Central memory CD8-positive, alpha-beta T cell (primary cell): ENCODE data around the gene OR12D3.

Source experiments
- ATAC-seq: fragments of 150-1000 bp; cut with Tn5 transposase; replicated peaks from 2 replicates; pipeline ENCODE4 v1.10.0; 2022; ENCODE audit warnings: mild to moderate bottlenecking, moderate FRiP score, moderate number of reproducible peaks; ENCODE audit not compliant: poor library complexity, severe bottlenecking; ENCODE audit errors: extremely low read depth
- DNase-seq, 2 donors: peaks; one replicate each; pipeline ENCODE4 v3.0.0; 2021; ENCODE audit warnings: low spot score in 2 of 2
- H3K27ac Mint-ChIP-seq: one replicate; pipeline ENCODE4 v1.8.0; 2022; ENCODE audit warnings: low read depth, mild to moderate bottlenecking, moderate library complexity, mixed read lengths
- H3K27me3 Mint-ChIP-seq: one replicate; pipeline ENCODE4 v1.8.0; 2022; ENCODE audit warnings: mixed read lengths
- H3K36me3 Mint-ChIP-seq: one replicate; pipeline ENCODE4 v1.8.0; 2022; ENCODE audit warnings: mild to moderate bottlenecking, moderate library complexity, mixed read lengths; ENCODE audit not compliant: insufficient read depth
- H3K4me1 Mint-ChIP-seq: one replicate; pipeline ENCODE4 v1.8.0; 2022; ENCODE audit warnings: mixed read lengths
- H3K4me3 Mint-ChIP-seq: one replicate; pipeline ENCODE4 v1.8.0; 2022; ENCODE audit warnings: mild to moderate bottlenecking, moderate library complexity, mixed read lengths
- H3K9me3 Mint-ChIP-seq: one replicate; pipeline ENCODE4 v1.8.0; 2022; ENCODE audit warnings: mixed read lengths

OR12D3 gene

GRCh38 chr6:29375191-29375590, at the start of gene OR12D3:
Gene OR12D3, minus strand, starts transcription at chr6:29375291. Its CDS starts 4 bp downstream, at chr6:29375287.
- H3K9me3 Mint-ChIP-seq = no peaks in the 10 kb centered on the region
- ATAC-seq (no peak), DNase-seq (no peak)
- H3K27me3 Mint-ChIP-seq = peaks cover 59% of the 10 kb centered on the region
- H3K4me3 Mint-ChIP-seq = no peak within 1 kb of the TSS
- H3K27ac Mint-ChIP-seq = no peak within 1 kb of the TSS
- H3K36me3 Mint-ChIP-seq = no peaks in the 10 kb centered on the region
- no peaks in the 10 kb centered on the region for H3K4me1 Mint-ChIP-seq

GRCh38 chr6:29424575-29424974, 49.5 kb upstream of the OR12D3 start:
- no peak for ATAC-seq

GRCh38 chr6:29424168-29424567, 49.1 kb upstream of the OR12D3 start:
- H3K4me1 Mint-ChIP-seq = no peaks in the 10 kb centered on the region
- H3K9me3 Mint-ChIP-seq = no peaks in the 10 kb centered on the region
- H3K36me3 Mint-ChIP-seq = peaks cover 1% of the 10 kb centered on the region
- ATAC-seq (no peak), DNase-seq (no peak)
- H3K27ac Mint-ChIP-seq = no peak overlapping the region
- peaks cover 78% of the 10 kb centered on the region for H3K27me3 Mint-ChIP-seq
- no peak overlapping the region for H3K4me3 Mint-ChIP-seq

More at GRCh38 chr6:29424575-29424974, 49.5 kb upstream of the OR12D3 start:
- peaks cover 76% of the 10 kb centered on the region for H3K27me3 Mint-ChIP-seq
- peaks cover 1% of the 10 kb centered on the region for H3K36me3 Mint-ChIP-seq
- H3K4me3 Mint-ChIP-seq = no peak overlapping the region
- H3K27ac Mint-ChIP-seq = no peak overlapping the region
- DNase-seq = no peak
- H3K9me3 Mint-ChIP-seq = no peaks in the 10 kb centered on the region
- no peaks in the 10 kb centered on the region for H3K4me1 Mint-ChIP-seq

DNA sequence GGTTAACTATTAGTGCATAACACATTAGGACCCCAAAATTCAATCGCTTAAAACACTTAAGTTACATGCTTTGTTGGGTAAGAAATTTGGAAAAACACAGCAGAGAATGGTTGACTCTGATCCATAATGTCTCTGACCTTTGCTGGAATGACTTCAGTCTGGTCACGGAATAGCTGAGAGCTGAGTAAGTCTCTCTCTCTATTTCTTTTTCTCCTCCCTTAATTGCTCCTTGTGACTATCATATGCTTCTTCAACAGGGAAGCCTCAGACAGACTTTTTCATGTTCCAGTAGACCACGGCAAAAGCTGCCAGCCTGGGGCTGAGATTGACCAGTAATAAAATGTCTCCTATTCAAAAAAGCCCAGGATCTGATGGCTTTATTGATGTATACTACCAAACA, 44.4 kb upstream of the OR12D3 start:
- no peaks in the 10 kb centered on the region for H3K9me3 Mint-ChIP-seq
- peaks cover 1% of the 10 kb centered on the region for H3K36me3 Mint-ChIP-seq
- no peak for DNase-seq
- ATAC-seq = no peak
- no peaks in the 10 kb centered on the region for H3K4me1 Mint-ChIP-seq
- no peak overlapping the region for H3K4me3 Mint-ChIP-seq
- H3K27ac Mint-ChIP-seq = no peak overlapping the region
- H3K27me3 Mint-ChIP-seq = peaks cover 73% of the 10 kb centered on the region

- DNase-seq (no peak), ATAC-seq (no peak)
- Mint-ChIP-seq H3K36me3 (no peaks in the 10 kb centered on the region), H3K4me3 (no peak within 1 kb of the TSS), H3K27me3 (peaks cover 71% of the 10 kb centered on the region), H3K9me3 (peaks cover 11% of the 10 kb centered on the region), H3K27ac (no peak within 1 kb of the TSS), H3K4me1 (no peaks in the 10 kb centered on the region)
These were observed 39.5 kb upstream of the OR12D3 start, which contains the start of gene OR12D1 for GRCh38 chr6:29414588-29414987. Gene OR12D1, plus strand, starts transcription at chr6:29414928.

DNA sequence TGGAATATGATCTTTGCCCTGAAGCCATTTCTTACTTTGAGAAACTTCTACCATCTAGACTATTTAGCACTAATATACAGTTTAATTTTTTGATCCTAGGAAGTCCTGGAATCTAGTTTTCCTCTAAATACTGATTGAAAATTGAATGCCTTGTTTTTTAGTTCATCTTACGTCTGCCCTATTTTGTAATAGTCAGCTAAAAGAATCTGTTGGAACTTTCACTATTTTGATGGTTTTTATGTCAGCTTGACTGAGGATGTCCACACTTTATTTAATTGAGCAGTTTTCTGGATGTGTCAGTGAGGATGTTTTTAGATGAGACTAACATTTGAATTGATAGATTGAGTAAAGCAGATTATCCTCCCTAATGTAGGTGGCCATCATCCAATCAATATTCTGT, 28.7 kb upstream of the OR12D3 start:
- H3K9me3 Mint-ChIP-seq = peaks cover 13% of the 10 kb centered on the region
- H3K27me3 Mint-ChIP-seq = peaks cover 78% of the 10 kb centered on the region
- no peaks in the 10 kb centered on the region for H3K4me1 Mint-ChIP-seq
- ATAC-seq (no peak), DNase-seq (no peak)
- no peak overlapping the region for H3K27ac Mint-ChIP-seq
- no peaks in the 10 kb centered on the region for H3K36me3 Mint-ChIP-seq
- no peak overlapping the region for H3K4me3 Mint-ChIP-seq

- ATAC-seq (no peak), DNase-seq (no peak)
- H3K27me3 Mint-ChIP-seq = peaks cover 78% of the 10 kb centered on the region
- no peak overlapping the region for H3K27ac Mint-ChIP-seq
- no peaks in the 10 kb centered on the region for H3K4me1 Mint-ChIP-seq
- no peak overlapping the region for H3K4me3 Mint-ChIP-seq
- H3K36me3 Mint-ChIP-seq = no peaks in the 10 kb centered on the region
- H3K9me3 Mint-ChIP-seq = no peaks in the 10 kb centered on the region
These were observed 24.4 kb upstream of the OR12D3 start for GRCh38 chr6:29399525-29399924.

GRCh38 chr6:29395331-29395730, 20.2 kb upstream of the OR12D3 start, which contains the start of gene OR12D2:
Gene OR12D2, plus strand, starts transcription at chr6:29395631. Its CDS starts 1,069 bp downstream, at chr6:29396700.
- DNase-seq = no peak
- H3K36me3 Mint-ChIP-seq = no peaks in the 10 kb centered on the region
- H3K27me3 Mint-ChIP-seq = peaks cover 70% of the 10 kb centered on the region
- H3K4me3 Mint-ChIP-seq = no peak within 1 kb of the TSS
- H3K27ac Mint-ChIP-seq = no peak within 1 kb of the TSS
- no peaks in the 10 kb centered on the region for H3K9me3 Mint-ChIP-seq
- ATAC-seq = no peak
- H3K4me1 Mint-ChIP-seq = no peaks in the 10 kb centered on the region

DNA sequence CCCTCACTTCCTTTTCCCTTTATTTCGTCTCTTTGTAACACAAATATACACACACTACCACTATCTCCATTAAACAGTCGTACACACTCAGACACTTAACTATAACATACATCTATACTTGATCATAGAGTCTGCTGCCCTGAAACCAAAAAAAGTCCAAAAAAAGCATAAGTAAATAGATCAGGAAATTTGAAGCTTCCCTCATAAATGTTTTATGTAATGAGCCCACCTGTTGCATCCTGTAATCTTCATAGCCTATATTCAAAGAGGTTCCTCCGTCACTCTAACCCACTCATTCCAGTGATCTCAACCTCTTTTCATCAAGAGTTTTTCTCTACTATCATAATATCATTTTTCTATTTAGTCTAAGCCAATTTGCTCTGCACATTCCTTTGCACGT, 13.4 kb upstream of the OR12D3 start:
- H3K27me3 Mint-ChIP-seq = peaks cover 56% of the 10 kb centered on the region
- DNase-seq (no peak), ATAC-seq (no peak)
- no peak overlapping the region for H3K27ac Mint-ChIP-seq
- H3K36me3 Mint-ChIP-seq = peaks cover 2% of the 10 kb centered on the region
- H3K4me1 Mint-ChIP-seq = no peaks in the 10 kb centered on the region
- no peaks in the 10 kb centered on the region for H3K9me3 Mint-ChIP-seq
- no peak overlapping the region for H3K4me3 Mint-ChIP-seq

DNA sequence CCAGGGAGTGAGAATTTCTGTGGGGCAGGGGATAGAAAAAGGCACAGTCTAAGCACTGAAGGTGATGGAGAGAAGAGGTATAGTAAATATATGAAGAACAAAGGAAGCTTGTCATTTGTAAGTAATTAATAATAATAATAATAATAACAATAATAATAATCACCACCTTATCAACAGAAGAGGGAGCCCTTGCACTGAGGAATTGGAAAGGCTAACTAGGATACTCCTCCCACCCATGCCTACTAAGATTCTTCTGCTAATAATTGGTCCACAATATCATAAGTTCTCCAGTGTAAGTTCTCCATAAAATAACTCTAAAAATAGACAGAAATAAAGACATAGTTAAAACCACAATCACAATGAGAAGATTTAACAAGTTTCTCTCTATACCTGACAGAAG, 912 bp upstream of the OR12D3 start:
- DNase-seq (no peak), ATAC-seq (no peak)
- H3K36me3 Mint-ChIP-seq = no peaks in the 10 kb centered on the region
- H3K27ac Mint-ChIP-seq = no peak overlapping the region
- H3K4me3 Mint-ChIP-seq = no peak overlapping the region
- H3K9me3 Mint-ChIP-seq = no peaks in the 10 kb centered on the region
- no peaks in the 10 kb centered on the region for H3K4me1 Mint-ChIP-seq
- H3K27me3 Mint-ChIP-seq = peaks cover 54% of the 10 kb centered on the region

- H3K36me3 Mint-ChIP-seq = no peaks in the 10 kb centered on the region
- ATAC-seq = no peak
- H3K27ac Mint-ChIP-seq = no peak within 1 kb of the TSS
- H3K9me3 Mint-ChIP-seq = no peaks in the 10 kb centered on the region
- DNase-seq = no peak
- H3K4me1 Mint-ChIP-seq = no peaks in the 10 kb centered on the region
- peaks cover 54% of the 10 kb centered on the region for H3K27me3 Mint-ChIP-seq
- H3K4me3 Mint-ChIP-seq = no peak within 1 kb of the TSS
These were observed 6.3 kb downstream of the OR12D3 start, which contains the start of gene OR5V1 for GRCh38 chr6:29368765-29369164. Gene OR5V1, minus strand, starts transcription at chr6:29368865. Its CDS starts 12,670 bp downstream, at chr6:29356195.

DNA sequence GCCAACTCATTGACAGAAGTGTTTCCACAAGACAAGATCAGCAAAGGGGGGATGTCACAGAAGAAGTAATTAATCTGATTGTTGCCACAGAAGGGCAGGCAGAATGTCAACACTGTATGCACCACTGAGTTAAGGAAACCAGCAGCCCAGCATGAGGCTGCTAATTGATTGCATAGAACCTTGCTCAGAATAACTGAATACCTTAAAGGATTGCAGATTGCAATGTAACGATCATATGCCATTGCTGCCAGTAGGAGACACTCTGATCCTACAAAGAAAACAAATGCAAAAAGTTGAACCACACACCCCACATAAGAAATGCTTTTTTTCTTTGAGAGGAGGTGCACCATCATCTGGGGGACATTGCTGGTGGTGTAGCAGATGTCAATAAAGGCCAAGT, 19.5 kb downstream of the OR12D3 start:
- no peaks in the 10 kb centered on the region for H3K36me3 Mint-ChIP-seq
- H3K9me3 Mint-ChIP-seq = peaks cover 7% of the 10 kb centered on the region
- no peak overlapping the region for H3K4me3 Mint-ChIP-seq
- ATAC-seq (no peak), DNase-seq (no peak)
- no peaks in the 10 kb centered on the region for H3K4me1 Mint-ChIP-seq
- peaks cover 82% of the 10 kb centered on the region for H3K27me3 Mint-ChIP-seq
- H3K27ac Mint-ChIP-seq = no peak overlapping the region

- ATAC-seq = no peak
- no peak overlapping the region for H3K4me3 Mint-ChIP-seq
- peaks cover 82% of the 10 kb centered on the region for H3K27me3 Mint-ChIP-seq
These were observed 20.1 kb downstream of the OR12D3 start for GRCh38 chr6:29354980-29355379.

More at GRCh38 chr6:29354980-29355379, 20.1 kb downstream of the OR12D3 start:
- Mint-ChIP-seq H3K9me3 (peaks cover 8% of the 10 kb centered on the region), H3K27ac (no peak overlapping the region), H3K36me3 (no peaks in the 10 kb centered on the region), H3K4me1 (no peaks in the 10 kb centered on the region)
- DNase-seq = no peak
